Measurements from ENCODE around the gene BICC1.

GRCh38 chr10:58579011-58579655, 66.5 kb downstream of the BICC1 start:
- no peak for TF ChIP-seq POLR2AphosphoS5 (IDR thresholded peaks at IDR 0.05; ENCODE audit: low read depth, low read length)
- TF ChIP-seq, protein P1, sequence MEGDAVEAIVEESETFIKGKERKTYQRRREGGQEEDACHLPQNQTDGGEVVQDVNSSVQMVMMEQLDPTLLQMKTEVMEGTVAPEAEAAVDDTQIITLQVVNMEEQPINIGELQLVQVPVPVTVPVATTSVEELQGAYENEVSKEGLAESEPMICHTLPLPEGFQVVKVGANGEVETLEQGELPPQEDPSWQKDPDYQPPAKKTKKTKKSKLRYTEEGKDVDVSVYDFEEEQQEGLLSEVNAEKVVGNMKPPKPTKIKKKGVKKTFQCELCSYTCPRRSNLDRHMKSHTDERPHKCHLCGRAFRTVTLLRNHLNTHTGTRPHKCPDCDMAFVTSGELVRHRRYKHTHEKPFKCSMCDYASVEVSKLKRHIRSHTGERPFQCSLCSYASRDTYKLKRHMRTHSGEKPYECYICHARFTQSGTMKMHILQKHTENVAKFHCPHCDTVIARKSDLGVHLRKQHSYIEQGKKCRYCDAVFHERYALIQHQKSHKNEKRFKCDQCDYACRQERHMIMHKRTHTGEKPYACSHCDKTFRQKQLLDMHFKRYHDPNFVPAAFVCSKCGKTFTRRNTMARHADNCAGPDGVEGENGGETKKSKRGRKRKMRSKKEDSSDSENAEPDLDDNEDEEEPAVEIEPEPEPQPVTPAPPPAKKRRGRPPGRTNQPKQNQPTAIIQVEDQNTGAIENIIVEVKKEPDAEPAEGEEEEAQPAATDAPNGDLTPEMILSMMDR (IDR thresholded peaks at IDR 0.05 in 2 of 3, conservative IDR thresholded peaks at IDR 0.05 in 1 of 3; ENCODE audit: borderline replicate concordance in 1 of 3, insufficient read depth in 1 of 3, low read depth in 2 of 3, low read length in 2 of 3), result no peak
- no peak for TF ChIP-seq POLR2A (IDR thresholded peaks at IDR 0.05; ENCODE audit: borderline replicate concordance, extremely low read depth, insufficient read depth, insufficient read length)
- TF ChIP-seq EZH2 (IDR thresholded peaks at IDR 0.05), result no peak
- no peak for TF ChIP-seq EGR1 (IDR thresholded peaks at IDR 0.05; ENCODE audit: low read depth)
- no peak for TF ChIP-seq RAD21 (IDR thresholded peaks at IDR 0.05; ENCODE audit: low read depth)
- no peak for TF ChIP-seq MAX (IDR thresholded peaks at IDR 0.05)
- no peak for TF ChIP-seq ZNF274 (IDR thresholded peaks at IDR 0.05; ENCODE audit: low read depth, low read length)
- no peak for TF ChIP-seq CEBPB (IDR thresholded peaks at IDR 0.05; ENCODE audit: low read depth)
- TF ChIP-seq, protein P2, sequence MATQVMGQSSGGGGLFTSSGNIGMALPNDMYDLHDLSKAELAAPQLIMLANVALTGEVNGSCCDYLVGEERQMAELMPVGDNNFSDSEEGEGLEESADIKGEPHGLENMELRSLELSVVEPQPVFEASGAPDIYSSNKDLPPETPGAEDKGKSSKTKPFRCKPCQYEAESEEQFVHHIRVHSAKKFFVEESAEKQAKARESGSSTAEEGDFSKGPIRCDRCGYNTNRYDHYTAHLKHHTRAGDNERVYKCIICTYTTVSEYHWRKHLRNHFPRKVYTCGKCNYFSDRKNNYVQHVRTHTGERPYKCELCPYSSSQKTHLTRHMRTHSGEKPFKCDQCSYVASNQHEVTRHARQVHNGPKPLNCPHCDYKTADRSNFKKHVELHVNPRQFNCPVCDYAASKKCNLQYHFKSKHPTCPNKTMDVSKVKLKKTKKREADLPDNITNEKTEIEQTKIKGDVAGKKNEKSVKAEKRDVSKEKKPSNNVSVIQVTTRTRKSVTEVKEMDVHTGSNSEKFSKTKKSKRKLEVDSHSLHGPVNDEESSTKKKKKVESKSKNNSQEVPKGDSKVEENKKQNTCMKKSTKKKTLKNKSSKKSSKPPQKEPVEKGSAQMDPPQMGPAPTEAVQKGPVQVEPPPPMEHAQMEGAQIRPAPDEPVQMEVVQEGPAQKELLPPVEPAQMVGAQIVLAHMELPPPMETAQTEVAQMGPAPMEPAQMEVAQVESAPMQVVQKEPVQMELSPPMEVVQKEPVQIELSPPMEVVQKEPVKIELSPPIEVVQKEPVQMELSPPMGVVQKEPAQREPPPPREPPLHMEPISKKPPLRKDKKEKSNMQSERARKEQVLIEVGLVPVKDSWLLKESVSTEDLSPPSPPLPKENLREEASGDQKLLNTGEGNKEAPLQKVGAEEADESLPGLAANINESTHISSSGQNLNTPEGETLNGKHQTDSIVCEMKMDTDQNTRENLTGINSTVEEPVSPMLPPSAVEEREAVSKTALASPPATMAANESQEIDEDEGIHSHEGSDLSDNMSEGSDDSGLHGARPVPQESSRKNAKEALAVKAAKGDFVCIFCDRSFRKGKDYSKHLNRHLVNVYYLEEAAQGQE (IDR thresholded peaks at IDR 0.05; ENCODE audit: low read depth), result no peak
- TF ChIP-seq, protein P3, sequence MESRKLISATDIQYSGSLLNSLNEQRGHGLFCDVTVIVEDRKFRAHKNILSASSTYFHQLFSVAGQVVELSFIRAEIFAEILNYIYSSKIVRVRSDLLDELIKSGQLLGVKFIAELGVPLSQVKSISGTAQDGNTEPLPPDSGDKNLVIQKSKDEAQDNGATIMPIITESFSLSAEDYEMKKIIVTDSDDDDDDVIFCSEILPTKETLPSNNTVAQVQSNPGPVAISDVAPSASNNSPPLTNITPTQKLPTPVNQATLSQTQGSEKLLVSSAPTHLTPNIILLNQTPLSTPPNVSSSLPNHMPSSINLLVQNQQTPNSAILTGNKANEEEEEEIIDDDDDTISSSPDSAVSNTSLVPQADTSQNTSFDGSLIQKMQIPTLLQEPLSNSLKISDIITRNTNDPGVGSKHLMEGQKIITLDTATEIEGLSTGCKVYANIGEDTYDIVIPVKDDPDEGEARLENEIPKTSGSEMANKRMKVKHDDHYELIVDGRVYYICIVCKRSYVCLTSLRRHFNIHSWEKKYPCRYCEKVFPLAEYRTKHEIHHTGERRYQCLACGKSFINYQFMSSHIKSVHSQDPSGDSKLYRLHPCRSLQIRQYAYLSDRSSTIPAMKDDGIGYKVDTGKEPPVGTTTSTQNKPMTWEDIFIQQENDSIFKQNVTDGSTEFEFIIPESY (IDR thresholded peaks at IDR 0.05; ENCODE audit: extremely low read depth, insufficient replicate concordance, low read length), result no peak
- no peak for TF ChIP-seq ZFX (IDR thresholded peaks at IDR 0.05)
